GM20000 (cell line): ENCODE measurements around the gene EP400.
A peak's percentile ranks its signal among the peaks of the same experiment; 100 is the strongest.

Source experiments
- DNase-seq: peaks from one replicate; pipeline ENCODE4 v3.0.0; 2012; ENCODE audit warnings: low spot score
- CTCF ChIP-seq: IDR thresholded peaks from 2 replicates; pipeline ENCODE4 v1.5.1; 2012; ENCODE audit warnings: mild to moderate bottlenecking, control low read depth; ENCODE audit errors: extremely low read depth, missing control alignments

The EP400 gene

GRCh38 chr12:132063491-132063890 is 113.7 kb downstream of the EP400 start:
- TF ChIP-seq CTCF, result no peak
- DNase-seq, result no peak

- DNase-seq, result no peak
- no peak for TF ChIP-seq CTCF
Observed at GRCh38 chr12:132064631-132065030, 114.9 kb downstream of the EP400 start.

- no peak for TF ChIP-seq CTCF
- no peak for DNase-seq
Observed at GRCh38 chr12:132065203-132065602, 115.5 kb downstream of the EP400 start.

- TF ChIP-seq CTCF, result no peak
- DNase-seq, result peak; percentile 59
Observed at GRCh38 chr12:132065609-132066344, 116.0 kb downstream of the EP400 start.

- no peak for TF ChIP-seq CTCF
- peak; percentile 74 for DNase-seq
Observed at GRCh38 chr12:132066345-132066685, 116.6 kb downstream of the EP400 start.

- DNase-seq, result no peak
- no peak for TF ChIP-seq CTCF
Observed at GRCh38 chr12:132066749-132067148, 117.0 kb downstream of the EP400 start.

GRCh38 chr12:132067182-132067581 is 117.4 kb downstream of the EP400 start:
- no peak for DNase-seq
- no peak for TF ChIP-seq CTCF
